Left ventricle myocardium superior (tissue), 1 donor: ENCODE measurements around the gene CASP9. TPM values are rescaled to one million over a fixed set of nuclear protein-coding genes. Genes with fewer than 3 reads are reported as not detected.

Experiments used
- ATAC-seq: fragments of 200-7000 bp; cut with Tn5 transposase; one replicate; pipeline ENCODE4 v1.9.1; 2020; ENCODE audit warnings: mild to moderate bottlenecking, moderate library complexity
- DNase-seq: peaks from one replicate; pipeline ENCODE4 v3.0.0-alpha.2; 2020
- intact Hi-C: fragments of 100-400 bp; cut with micrococcal nuclease; formaldehyde crosslinking; loops from one replicate; pipeline ENCODE4 v1.11.0; 2022
- long read RNA-seq: library from polyadenylated mRNA; unstranded; transcript quantifications from one replicate; pipeline ENCODE4 v2.0.0, GENCODE V29; 2021
- total RNA-seq: library from RNA; stranded (reverse); fragmentation: NEBNext Ultra II Directional; extraction: Animal tissue kit (Norgen Biotek cat#: 25700); gene quantifications from one replicate; pipeline ENCODE4 v1.2.1, GENCODE V29; 2021
- donor health status: DM: no; HTN: yes; CAD: no; lungs with severe emphysema.

The CASP9 gene
- 14.9 TPM for total RNA-seq
- long read RNA-seq, transcript CASP9-201 (9 exons, 2,019 nt), result major isoform, 17 of 27 reads
- long read RNA-seq, partial matches to known transcripts, result 3 of 27 reads
- long read RNA-seq, other reads (novel, unspliced or antisense), result 6 of 27 reads

DNA sequence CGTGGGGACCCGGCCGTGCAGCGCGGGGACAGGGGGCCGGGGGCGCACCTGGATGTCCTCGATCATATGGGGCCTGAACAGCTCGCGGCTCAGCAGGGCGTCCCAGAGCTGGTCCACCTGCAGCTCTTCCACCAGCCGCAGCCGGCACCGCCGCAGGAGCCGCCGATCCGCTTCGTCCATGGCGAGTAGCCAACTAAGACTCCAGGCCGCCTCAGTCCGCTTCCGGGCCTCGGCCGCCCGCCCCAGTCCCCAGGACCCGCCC lies at the start of gene CASP9:
CASP9 (minus strand) TSS at position 195 of the 262 bp plus-strand sequence; CDS start at position 180, 15 bp downstream.
- ATAC-seq, result no peak
- intact Hi-C loops, result no loop called here
- DNase-seq, result no peak

DNA sequence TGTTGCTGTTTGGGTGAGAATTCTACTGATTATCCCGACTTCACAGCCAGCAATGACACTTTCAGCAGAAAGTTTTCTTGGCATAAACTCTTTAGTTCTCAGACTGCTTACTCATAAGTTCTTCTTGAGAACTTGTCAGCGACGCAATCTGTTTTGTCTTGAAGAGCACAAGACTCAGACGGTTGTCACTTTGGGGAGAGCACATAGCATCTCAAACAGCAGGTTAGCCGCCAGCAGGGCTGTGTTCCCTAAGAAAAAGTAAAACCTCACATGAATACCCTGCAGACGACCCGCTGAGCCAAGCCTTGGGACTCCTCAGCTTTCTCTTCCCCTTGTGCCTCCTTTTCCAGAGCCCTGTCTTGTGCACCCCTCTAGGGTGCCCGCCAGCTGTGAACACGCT lies 49.5 kb upstream of the CASP9 start:
- DNase-seq (no peak), ATAC-seq (no peak)
- intact Hi-C loops, result no loop called here

DNA sequence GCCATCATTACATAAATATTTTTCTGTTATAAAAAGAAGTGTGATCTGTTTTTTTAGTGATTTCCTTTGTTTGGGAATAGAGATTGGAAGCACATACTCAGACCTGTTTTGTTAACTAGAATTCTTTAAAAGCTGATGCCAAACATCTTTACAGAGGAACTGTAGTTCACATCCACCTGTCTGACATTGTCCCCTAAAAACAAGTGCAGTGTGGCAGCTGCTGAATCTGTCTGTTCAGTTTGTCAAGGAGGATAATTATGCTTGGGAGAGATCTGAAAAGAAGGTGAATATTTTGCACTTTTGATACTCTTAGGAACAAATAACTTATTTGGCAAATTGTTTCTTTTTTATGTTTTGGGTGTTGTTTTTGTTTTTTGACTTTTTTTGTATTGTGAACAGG lies 47.3 kb upstream of the CASP9 start:
- DNase-seq (no peak), ATAC-seq (no peak)
- intact Hi-C loops, result no loop called here

DNA sequence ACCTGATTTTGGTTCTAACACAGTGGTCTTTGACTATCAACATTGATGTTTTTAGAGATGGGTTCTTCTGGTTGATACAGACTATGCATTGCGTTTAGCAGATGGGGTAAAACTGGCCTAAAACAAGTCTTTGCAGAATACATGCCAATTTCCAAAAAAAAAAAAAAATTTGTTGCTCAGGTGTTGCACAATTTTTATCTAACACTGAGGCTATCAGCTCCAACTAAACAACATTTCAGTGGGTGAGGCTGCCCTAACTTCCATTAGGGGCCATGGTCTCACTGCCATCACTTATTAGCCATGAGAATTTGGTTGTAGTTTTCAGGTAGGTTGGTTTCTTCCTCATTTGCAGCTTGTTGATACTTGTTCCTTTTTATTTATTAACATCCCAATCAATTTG lies 46.8 kb upstream of the CASP9 start:
- intact Hi-C loops, result no loop called here
- ATAC-seq, result no peak
- DNase-seq, result no peak

DNA sequence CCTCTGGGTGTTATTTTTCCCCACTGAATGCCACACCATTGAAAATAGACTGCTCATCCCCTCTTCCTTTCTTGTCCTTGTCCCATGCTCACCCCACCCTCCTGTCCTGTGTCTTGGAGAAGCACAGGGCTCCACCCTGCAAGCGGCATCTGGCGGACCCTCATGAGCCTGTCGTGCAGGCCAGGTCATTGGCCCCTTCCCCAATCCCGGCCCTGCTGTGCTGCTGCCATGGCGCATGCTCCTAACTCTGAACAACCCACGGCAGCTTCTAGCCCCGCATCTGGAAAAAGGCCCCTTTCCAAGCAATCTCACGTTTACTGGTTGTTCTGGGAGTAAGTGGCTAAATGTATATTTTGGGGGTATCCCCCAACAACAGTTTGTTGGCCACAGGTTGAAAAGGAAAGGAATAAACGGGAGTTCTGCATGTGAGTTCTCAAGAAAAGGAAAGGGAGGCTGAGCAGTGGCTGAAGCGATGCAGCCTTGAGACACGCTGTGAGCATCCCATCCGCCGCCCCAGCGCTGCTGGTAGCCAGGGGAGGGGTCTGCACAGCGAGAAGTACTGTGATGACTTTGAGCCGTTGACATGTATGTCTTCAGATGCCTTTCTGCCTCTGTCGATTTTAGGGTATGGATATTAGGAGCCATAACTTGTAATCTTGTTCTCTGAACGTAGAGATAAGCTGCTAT lies 44.5 kb upstream of the CASP9 start:
- DNase-seq, result no peak
- no peak for ATAC-seq
- intact Hi-C loops, result no loop called here

DNA sequence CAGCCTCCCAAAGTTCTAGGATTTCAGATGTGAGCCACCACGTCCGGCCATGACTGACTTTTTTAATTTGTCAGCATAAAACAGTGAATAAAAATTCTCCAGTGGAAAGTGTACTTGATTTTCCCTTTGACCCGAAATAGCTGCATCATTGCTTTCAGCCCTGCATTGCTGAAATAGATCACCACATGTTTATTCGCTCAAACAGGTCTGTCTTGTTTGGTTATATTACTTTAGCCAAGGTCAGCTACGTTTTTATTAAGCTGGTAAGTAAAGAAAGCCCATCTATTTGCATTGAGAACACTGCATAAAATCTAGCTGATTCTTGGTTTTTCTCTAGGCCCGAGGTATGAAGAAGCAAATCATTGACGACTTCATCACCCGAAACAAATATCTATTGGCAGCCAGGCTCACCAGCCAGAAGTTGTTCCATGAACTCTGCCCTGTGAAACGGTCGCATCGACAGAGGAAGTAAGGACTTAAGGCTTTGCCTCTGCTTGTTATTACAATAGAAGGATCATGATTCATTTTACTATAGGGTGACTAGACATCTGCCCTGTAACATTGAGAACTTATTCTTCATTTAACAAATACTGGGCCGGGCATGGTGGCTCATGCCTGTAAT lies 35.3 kb upstream of the CASP9 start:
- no peak for DNase-seq
- intact Hi-C loops, result no loop called here

DNA sequence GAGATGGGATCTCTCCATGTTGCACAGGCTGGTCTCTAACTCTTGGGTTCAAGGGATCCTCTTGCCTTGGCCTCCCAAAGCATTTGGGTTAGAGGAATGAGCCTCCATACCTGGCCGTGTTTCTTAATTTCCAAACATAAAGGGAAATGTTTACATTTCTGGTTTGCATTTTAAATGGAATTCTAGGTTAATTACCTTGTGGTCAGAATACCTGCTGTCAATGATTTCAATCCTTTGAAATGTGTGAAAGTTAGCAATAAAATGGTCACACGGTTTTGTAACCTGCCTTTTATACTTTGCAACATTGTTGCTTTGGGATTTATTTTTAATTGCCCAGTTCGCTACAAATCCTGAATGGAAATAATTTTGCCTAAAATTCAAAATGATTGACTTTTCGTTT lies 34.5 kb upstream of the CASP9 start:
- DNase-seq (no peak), ATAC-seq (no peak)
- intact Hi-C loops, result no loop called here

More for the DNA sequence above, 35.3 kb upstream of the CASP9 start:
- no peak for ATAC-seq

DNA sequence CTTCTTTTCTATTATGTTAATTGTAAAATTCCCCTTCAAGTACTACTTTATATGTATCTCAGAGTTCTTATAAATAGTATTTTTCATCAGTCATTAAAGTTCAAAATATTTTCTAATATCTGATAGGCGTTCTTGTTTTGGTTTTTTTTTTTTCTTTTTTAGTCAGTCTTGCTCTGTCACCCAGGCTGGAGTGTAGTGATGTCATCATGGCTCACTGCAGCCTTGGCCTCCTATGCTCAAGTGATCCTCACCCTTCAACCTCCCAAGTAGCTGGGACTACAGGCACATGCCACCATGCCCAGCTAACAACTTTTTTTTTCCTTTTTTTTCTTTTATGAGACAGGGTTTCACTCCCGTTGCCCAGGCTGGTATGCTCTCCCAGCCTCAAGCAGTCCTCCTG lies 33.6 kb upstream of the CASP9 start:
- no peak for DNase-seq
- intact Hi-C loops, result no loop called here
- ATAC-seq, result no peak

DNA sequence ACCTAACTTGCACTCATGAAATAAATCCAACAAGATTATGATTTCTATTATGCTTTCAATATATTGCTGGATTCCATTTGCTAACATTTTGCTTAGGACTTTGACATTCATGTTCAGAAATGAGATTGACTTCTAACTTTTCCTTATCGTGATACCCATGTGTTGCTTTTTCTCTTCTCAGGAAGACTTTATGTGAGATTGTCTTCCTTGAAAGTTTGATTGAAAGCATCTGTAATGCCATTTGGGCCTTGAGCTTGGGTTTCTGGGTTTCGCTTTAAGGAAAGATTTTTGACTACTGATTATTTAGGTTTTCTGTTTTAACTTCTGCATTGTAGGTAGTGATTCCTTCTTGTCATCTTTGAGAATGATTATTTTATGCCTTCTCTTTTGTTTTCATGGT lies 33.0 kb upstream of the CASP9 start:
- DNase-seq (no peak), ATAC-seq (no peak)
- intact Hi-C loops, result no loop called here

DNA sequence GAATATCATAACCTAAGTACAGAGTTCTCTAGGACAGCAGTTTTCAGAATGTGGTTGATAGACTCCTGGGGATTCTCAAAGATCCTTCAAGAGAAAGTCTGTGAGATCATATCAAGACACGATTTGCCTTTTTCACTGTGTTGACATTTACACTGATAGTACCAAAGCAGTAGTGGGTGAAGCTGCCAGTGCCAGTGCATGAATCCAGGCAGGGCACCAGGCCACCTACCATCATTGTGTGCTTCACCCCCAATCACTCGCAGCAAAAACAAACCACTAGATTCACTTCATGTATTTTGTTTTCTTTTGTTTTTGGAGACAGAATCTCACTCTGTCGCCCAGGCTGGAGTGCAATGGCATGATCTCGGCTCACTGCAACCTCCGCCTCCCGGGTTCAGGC lies 26.6 kb upstream of the CASP9 start:
- ATAC-seq, result no peak
- no peak for DNase-seq
- intact Hi-C loops, result no loop called here

DNA sequence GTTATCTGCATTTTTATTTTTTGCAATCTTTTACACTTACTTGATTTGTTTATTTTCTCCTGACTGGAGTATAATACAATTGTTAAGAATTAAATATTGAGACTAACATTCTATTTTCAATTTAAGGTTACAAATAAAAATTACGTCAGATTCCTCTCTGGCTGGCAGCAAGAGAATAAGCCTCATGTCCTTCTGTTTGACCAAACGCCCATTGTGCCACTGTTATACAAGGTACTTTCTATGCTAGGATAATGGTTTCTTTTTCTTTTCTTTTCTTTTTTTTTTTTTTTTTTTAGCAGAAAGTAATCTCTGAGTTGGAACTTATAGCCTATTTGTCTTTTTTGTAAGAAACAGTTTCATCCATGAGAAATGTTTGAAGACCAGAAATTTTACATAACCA lies 22.6 kb upstream of the CASP9 start:
- intact Hi-C loops, result no loop called here
- no peak for ATAC-seq
- DNase-seq, result no peak

DNA sequence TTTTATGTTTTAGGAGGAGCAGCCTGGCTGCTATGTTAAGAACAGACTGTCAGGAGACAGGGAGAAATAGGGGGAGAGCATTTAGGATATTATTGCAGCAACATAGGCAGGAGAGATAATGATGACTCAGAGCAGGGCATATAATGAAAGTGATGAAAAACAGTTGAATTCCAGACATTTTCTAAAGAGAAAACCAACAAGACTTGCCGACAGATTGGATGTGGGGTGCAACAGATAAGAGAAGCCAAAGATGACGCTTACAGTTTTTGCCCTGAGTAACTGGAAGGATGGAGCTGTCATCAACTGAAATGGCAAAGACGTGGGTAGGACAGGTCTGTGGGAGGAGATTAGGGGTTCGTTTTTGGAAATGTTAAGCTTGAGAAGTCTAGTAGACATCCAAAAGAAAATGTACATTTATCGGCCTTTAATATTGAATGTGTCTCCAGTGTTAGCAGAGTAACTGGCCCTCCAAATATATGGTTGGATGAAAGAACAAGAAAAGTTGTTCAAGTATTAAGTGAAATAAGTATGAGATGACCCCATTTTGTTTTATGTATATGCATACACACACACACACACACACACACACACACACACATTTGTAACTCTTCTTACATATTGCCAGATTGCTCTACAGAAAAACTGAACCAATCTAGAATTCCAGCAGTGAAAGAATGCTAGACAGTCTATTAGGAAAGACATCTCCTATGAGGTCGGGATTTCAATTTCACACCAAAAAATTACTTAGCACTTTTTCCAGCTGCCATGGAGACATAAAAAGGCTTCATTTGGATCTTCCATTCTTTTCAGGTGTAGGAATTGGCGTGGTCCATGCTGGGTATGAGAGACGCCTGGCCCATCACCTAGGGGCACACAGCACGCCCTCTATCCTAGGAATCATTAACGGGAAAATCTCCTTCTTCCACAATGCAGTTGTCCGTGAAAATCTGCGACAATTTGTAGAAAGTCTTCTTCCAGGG lies 19.9 kb upstream of the CASP9 start:
- intact Hi-C loops, result no loop called here
- DNase-seq (no peak), ATAC-seq (no peak)

DNA sequence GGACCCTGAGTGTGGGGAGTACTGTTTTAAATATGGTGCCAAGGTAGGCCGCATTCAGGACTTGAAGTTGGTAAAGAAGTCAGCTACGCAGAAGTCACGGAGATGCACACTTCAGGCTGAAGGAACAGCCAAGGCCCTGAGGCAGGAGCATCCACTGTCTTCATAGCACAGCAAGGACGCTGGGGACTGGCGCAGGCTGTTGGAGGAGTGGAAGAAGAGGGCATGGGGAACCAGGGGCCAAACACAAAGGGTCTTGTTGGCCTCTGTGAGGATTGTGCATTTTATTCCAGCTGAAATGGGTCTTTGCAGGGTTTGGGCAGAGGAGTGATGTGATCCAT lies 19.2 kb upstream of the CASP9 start:
- DNase-seq (no peak), ATAC-seq (no peak)
- intact Hi-C loops, result no loop called here

DNA sequence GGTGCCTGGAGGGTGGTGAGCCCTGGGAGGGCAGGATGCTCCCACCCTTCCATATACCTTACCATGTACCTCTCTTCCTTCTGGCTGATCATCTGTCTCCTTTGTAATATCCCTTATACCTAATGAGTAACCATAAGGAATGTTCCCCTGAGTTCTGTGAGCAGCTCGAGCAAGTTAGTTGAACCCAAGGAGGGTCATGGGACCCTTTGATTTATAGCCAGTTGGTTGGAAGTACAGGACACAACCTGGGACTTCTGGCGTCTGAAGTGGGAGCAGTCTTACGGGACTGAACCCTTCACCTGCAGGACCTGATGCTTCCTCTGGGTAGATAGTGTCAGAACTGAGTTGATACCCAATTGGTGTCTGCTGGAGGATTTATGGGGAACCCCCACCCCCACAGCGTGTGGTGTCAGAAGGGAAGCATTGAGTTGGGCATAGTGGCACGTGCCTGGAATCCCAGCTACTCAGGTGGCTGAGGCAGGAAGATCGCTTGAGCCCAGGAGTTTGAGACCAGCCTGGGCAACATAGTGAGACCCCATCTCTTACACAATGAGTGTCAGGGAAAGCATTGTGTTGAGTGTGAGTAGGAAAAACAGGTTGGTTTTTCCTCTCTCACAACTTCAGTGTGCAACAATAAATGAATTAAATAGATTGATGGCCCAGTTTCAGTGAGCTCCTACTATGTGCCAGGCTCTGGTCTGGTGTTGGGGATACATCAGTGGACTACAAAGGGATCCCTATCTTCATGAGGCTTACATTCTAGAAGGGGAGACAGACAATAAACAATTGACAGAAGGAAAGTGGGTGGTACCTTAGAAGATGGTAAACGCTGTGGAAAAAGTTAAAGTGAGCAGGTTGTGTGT lies 18.6 kb upstream of the CASP9 start:
- no peak for ATAC-seq
- intact Hi-C loops, result no loop called here
- no peak for DNase-seq

DNA sequence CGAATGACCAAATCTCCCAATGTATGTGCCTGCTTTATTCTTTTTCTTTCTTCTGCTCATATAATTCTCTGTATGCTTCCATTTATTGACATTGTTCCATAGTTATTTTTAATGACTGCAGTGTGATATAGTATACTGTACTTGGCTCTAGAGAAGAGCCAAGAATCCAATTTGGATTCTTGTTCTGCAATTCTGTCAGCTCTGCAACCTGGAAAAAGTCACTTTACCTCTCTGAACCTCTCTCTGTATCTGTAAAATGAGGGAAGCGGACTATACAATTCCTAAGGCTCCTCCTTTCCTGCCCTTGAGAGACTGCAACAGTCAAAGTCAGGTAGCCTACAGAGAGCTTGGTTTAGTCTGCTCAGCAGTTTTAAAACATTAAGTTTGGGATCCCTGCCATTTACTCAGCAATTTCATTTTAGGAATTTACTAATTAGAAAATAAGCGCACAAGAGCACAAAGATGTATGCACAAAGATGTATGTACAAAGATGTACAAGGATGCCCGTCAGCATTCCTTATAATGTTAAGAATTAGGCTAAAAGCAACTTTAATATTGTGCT lies 17.3 kb upstream of the CASP9 start:
- intact Hi-C loops, result no loop called here
- no peak for ATAC-seq

DNA sequence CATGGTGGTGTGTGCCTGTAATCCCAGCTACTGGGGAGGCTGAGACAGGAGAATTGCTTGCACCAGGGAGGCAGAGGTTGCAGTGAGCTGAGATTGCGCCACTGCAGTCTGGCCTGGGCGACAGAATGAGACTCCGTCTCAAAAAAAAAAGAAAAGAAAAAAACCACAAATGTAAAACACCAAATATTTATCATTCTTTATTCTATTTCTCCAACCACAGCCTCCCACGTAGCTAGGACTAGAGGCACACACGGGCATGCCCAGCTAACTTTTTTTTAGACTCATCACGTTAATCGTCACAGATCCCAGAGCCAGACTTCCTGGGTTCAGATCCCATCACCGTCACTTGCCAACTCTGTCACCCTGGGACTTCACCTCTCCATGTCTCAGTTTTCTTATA lies 16.2 kb upstream of the CASP9 start:
- DNase-seq, result no peak
- intact Hi-C loops, result no loop called here
- ATAC-seq, result no peak

More for the DNA sequence above, 17.3 kb upstream of the CASP9 start:
- DNase-seq, result no peak

DNA sequence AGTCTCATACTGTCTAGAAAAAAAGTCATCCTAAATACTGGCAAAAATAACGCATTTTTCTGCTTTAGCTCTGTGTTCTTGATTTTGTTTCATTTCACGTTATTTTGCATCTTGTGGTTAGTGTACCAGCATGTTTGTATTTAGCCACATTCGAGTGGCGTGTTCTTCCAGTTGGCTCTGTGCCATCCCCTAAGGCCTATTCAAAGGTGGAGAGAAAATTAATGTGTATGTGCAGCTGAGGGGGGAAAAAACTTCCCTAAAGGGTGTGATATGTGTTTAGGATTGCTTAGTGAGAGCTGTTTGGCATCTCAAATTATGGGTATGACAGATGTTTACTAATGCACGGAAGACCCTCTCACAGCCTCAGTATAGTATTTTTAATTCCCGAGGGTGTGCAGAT lies 14.8 kb upstream of the CASP9 start:
- DNase-seq (no peak), ATAC-seq (no peak)
- intact Hi-C loops, result no loop called here

DNA sequence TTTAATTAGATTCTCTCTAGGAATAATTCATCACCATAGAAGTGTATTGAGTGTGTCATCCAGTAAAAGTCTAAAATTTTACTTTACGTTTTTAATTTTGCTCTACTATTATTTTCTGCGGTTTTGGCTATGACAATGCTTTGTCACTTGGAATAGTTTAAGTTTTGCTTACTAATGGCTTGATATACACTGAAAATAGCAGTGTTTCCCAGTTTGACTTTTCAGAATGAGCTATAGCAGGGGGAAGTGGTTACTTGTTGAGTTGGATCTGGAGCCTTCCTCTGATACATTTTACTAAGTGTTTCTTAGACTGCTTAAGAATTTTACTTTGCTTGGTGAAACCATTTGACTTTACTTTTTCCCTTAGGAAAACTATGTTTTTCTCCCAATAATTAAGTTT lies 7.7 kb upstream of the CASP9 start:
- DNase-seq (no peak), ATAC-seq (no peak)
- intact Hi-C loops, result no loop called here

DNA sequence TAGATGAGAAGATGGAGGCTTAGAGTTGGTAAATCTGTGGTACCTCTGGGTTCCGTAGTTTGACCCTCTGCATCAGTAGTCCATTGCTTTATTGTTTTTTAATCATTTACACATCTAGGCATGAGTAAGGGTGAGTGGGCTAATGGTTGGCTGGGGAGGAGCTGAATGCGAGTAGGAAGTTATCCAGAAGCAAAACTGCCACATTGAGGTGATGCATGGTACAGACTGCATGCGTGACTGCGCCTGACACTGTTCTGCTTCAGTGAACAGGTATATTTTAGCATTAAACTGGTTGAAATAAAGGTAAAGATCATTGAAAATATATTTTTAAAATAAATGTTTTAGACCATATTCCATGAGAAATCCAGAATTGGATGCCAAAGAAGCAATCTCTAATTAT lies 7.0 kb upstream of the CASP9 start:
- DNase-seq (no peak), ATAC-seq (no peak)
- intact Hi-C loops, result no loop called here
